AG04449 (cell line): ENCODE results near the gene HDAC1.

Experiments
- CTCF ChIA-PET: fragments of 350-600 bp; formaldehyde crosslinking; extraction: SDS; loops from one replicate; lab custom pipeline; 2021; ENCODE audit warnings: antibody characterized with exemption; lab: Yijun Ruan, JAX
- POLR2A ChIA-PET: fragments of 400-600, 350-600 bp; formaldehyde crosslinking; extraction: SDS; loops from one replicate; lab custom pipeline; 2020; ENCODE audit warnings: antibody characterized with exemption, inconsistent platforms; lab: Yijun Ruan, JAX
- DNase-seq: peaks from one replicate; pipeline ENCODE4 v3.0.0-alpha.2; 2010; ENCODE audit warnings: low read depth, low spot score
- H3K4me3 ChIP-seq: 2 replicates; pipeline ENCODE4 v1.5.1; 2011; ENCODE audit warnings: low read depth, mild to moderate bottlenecking, control low read depth, low read length
- TF ChIP-seq, protein P1 (sequence below): IDR thresholded peaks from one replicate; pipeline ENCODE4 v1.5.1; 2011; ENCODE audit warnings: mild to moderate bottlenecking, moderate library complexity, low read length, control low read depth, inconsistent platforms; ENCODE audit not compliant: insufficient read depth; ENCODE audit errors: missing control alignments

The HDAC1 gene

DNA sequence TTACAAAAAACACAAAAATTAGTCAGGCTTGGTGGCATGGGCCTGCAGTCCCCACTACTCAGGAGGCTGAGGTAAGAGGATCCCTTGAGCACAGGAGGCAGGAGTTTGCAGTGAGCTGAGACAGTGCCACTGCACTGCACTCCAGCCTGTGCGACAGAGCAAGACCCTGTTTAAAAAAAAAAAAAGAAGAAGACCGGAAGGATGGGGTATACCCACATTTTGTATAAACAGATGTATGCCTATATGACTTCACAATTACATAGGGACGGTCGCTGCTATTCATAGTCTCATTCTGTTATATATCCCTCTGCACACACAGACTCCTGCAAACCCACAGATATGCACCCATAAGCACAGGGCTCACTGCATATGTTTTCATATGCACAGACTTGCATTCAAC is 28.1 kb upstream of the HDAC1 start:
- TF ChIP-seq, protein P1, sequence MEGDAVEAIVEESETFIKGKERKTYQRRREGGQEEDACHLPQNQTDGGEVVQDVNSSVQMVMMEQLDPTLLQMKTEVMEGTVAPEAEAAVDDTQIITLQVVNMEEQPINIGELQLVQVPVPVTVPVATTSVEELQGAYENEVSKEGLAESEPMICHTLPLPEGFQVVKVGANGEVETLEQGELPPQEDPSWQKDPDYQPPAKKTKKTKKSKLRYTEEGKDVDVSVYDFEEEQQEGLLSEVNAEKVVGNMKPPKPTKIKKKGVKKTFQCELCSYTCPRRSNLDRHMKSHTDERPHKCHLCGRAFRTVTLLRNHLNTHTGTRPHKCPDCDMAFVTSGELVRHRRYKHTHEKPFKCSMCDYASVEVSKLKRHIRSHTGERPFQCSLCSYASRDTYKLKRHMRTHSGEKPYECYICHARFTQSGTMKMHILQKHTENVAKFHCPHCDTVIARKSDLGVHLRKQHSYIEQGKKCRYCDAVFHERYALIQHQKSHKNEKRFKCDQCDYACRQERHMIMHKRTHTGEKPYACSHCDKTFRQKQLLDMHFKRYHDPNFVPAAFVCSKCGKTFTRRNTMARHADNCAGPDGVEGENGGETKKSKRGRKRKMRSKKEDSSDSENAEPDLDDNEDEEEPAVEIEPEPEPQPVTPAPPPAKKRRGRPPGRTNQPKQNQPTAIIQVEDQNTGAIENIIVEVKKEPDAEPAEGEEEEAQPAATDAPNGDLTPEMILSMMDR = no peak
- POLR2A ChIA-PET = no interaction called here
- H3K4me3 ChIP-seq = no peak overlapping the region
- no peak for DNase-seq
- CTCF ChIA-PET = interaction anchor here (1.4 kb wide), 1 partner anchor 13 kb away, joined by 4 read pairs; the partner anchor contains the start of gene LCK

GRCh38 chr1:32265846-32266245 is 26.0 kb upstream of the HDAC1 start:
- H3K4me3 ChIP-seq = no peak overlapping the region
- CTCF ChIA-PET = interaction anchor here (3.8 kb wide), 1 partner anchor 17 kb away, joined by 16 read pairs; the partner anchor contains the start of gene FAM167B
- DNase-seq = no peak
- TF ChIP-seq, protein P1 = no peak
- POLR2A ChIA-PET = no interaction called here

DNA sequence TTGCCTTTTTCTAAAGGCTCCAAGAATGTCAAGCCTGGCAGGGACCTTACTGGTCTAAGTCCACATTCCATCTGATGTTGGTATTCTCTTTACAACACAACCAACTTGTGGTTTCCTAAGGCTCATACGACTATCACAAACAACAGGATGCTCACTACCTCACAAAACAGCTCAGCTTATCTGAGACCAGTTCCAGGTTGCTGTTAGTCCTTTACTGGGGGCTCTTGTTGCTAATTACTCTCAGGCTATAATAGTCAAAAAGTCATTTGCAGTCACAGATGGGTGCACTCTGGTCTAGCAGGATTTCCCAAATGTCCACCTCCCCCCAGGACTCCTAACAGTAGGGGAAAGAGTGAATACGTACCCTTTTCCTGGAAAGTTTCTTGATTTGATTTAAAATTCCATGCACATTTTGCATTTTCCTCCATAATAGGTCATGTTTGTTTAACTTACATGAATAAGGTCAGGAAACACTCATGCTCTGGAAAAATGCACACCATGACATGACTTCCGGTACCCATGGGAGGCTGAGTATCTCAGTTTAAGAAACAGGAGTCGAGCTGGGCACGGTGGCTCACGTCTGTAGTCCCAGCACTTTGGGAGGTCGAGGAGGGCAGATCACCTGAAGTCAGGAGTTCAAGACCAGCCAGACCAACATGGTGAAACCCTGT is 24.8 kb upstream of the HDAC1 start:
- ChIA-PET CTCF (interaction anchor here (3.8 kb wide), 1 partner anchor 19 kb away, joined by 16 read pairs; the partner anchor contains the start of gene FAM167B), POLR2A (interaction anchor here (0.7 kb wide), 1 partner anchor 37 kb away, joined by 4 read pairs; no protein-coding TSS in a partner anchor)
- TF ChIP-seq, protein P1 = no peak
- DNase-seq = peak; percentile 55
- H3K4me3 ChIP-seq = no peak overlapping the region

DNA sequence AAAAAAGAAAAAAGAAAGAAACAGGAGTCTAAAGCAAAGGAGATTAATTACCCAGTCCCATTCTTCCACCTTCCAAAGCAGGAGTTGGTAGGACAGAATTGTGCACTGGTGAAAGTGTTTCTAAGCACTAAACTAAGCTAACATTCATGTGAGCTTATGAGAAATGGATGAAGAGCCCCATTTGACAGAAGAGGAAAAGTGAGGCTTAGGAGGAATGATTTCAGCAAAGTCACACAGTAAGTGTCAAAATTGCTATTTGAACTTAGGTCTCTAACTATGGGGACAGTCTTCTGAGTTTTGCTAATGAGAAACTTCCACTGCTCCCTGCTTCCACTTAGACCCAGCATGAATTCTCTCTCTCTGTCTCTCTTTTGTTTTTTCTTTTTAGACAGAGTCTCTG is 22.1 kb upstream of the HDAC1 start:
- TF ChIP-seq, protein P1 = no peak
- no peak overlapping the region for H3K4me3 ChIP-seq
- DNase-seq = no peak
- ChIA-PET CTCF (interaction anchor here (1.4 to 2.4 kb wide), 2 partner anchors 18 to 22 kb away, joined by 3 to 8 read pairs; partner anchors contain the start of gene FAM167B), POLR2A (no interaction called here)

DNA sequence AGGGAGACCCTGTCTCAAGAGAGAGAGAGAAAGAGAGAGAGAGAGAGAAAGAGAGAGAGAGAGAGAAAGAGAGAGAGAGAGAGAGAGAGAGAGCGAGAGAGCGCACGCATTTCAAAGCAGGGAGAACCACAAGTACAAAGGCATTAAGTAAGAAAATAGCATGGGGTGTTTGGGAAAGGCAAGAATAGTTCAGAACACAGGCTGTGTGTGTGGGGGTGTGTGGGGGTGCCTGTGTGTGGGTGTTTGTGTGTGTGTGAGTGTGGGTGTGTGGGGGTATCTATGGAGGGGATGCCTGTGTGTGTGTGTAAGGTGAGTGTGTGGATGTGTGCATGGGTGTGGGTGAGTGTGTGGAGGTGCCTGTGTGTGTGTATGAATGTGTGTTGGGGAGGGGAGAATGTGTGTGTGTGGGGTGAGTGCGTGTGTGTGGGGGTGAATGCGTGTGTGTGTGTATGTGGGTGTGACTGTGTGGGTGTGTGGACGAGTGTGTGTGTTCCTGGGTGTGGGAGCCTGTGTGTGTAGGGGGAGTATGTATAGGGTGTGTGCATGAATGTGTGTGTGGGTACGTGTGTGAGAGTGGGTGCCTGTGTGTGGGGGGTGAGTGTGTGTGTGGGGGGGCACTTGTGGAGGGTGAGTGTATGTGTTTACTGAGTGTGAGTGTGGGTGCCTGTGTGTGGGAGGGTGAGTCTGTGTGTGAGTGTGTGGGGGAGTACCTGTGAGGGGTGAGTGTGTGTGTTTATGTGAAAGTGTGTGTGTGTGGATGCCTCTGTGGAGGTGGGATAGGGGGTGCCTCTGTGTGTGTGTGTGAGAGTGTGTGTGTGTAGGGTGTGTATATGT is 19.1 kb upstream of the HDAC1 start:
- POLR2A ChIA-PET = no interaction called here
- CTCF ChIA-PET = interaction anchor here (2.2 kb wide), 1 partner anchor 25 kb away, joined by 8 read pairs; the partner anchor contains the start of gene FAM167B

More for the DNA sequence above, 19.1 kb upstream of the HDAC1 start:
- TF ChIP-seq, protein P1 = no peak
- no peak for DNase-seq
- no peak overlapping the region for H3K4me3 ChIP-seq
